Measurements from ENCODE around the gene PEAR1.
A peak's percentile ranks its signal among the peaks of the same experiment; 100 is the strongest.

- no peak for TF ChIP-seq CTCF (conservative IDR thresholded peaks at IDR 0.05 in 1 of 2, IDR thresholded peaks at IDR 0.05 in 1 of 2; ENCODE audit: extremely low read depth in 1 of 2, insufficient read depth in 1 of 2, low read depth in 1 of 2, low read length in 2 of 2)
- TF ChIP-seq EZH2 (IDR thresholded peaks at IDR 0.05; ENCODE audit: borderline replicate concordance, low read length): peak; percentile 70
Measured at GRCh38 chr1:156922986-156923669, 29.6 kb downstream of the PEAR1 start.

All from mammary epithelial cell (primary cell).